Neural cell (in vitro differentiated cells): ENCODE data around the gene GALNT11. TPM values are rescaled to one million over a fixed set of nuclear protein-coding genes. Genes with fewer than 3 reads are reported as not detected.
"Not testable (repeated sequence)": the region's sequence is repeated elsewhere in the genome, so short reads cannot be mapped to it uniquely, and the experiment has no call there.

Experiments used
- H2AFZ ChIP-seq: fragments of 200-600, 300-800 bp; sonication (generic), shearing (Covaris generic); 2 replicates; pipeline ENCODE4 v1.6.0; 2014; ENCODE audit warnings: low read depth, mild to moderate bottlenecking, antibody characterized with exemption, low read length, moderate library complexity
- H3F3A ChIP-seq: fragments of 200-600 bp; shearing (Covaris generic); 2 replicates; pipeline ENCODE4 v1.6.1; 2016; ENCODE audit warnings: mild to moderate bottlenecking, moderate library complexity, mixed read lengths, antibody characterized with exemption, low read length; ENCODE audit not compliant: insufficient read depth, poor library complexity, severe bottlenecking
- H3K27ac ChIP-seq: fragments of 200-600, 300-800 bp; sonication (generic), shearing (Covaris generic); 2 replicates; pipeline ENCODE4 v1.5.1; 2014; ENCODE audit warnings: mild to moderate bottlenecking, low read length, moderate library complexity
- H3K27me3 ChIP-seq: fragments of 300-800, 200-600 bp; sonication (generic), shearing (Covaris generic); 2 replicates; pipeline ENCODE4 v1.6.0; 2014; ENCODE audit warnings: mild to moderate bottlenecking, low read depth, low read length, moderate library complexity; ENCODE audit not compliant: insufficient read depth
- H3K36me3 ChIP-seq: fragments of 300-800, 200-600 bp; sonication (generic), shearing (Covaris generic); 2 replicates; pipeline ENCODE4 v1.5.1; 2014; ENCODE audit warnings: mild to moderate bottlenecking, antibody characterized with exemption, low read length, moderate library complexity; ENCODE audit not compliant: insufficient read depth
- H3K4me2 ChIP-seq: fragments of 300-800, 200-600 bp; sonication (generic), shearing (Covaris generic); 2 replicates; pipeline ENCODE4 v1.6.0; 2014; ENCODE audit warnings: mild to moderate bottlenecking, low read length
- H3K4me3 ChIP-seq: fragments of 300-800, 200-600 bp; sonication (generic), shearing (Covaris generic); 2 replicates; pipeline ENCODE4 v1.5.1; 2014; ENCODE audit warnings: mild to moderate bottlenecking, low read length, moderate library complexity
- H3K79me2 ChIP-seq: fragments of 200-600 bp; shearing (Covaris generic); replicated peaks from 2 replicates; pipeline ENCODE4 v1.6.0; 2014; ENCODE audit warnings: mild to moderate bottlenecking, low read length, moderate library complexity; ENCODE audit not compliant: insufficient read depth
- H3K9ac ChIP-seq: fragments of 300-800, 200-600 bp; sonication (generic), shearing (Covaris generic); 2 replicates; pipeline ENCODE4 v1.6.1; 2016; ENCODE audit warnings: mild to moderate bottlenecking, low read length, mixed read lengths
- H3K9me2 ChIP-seq: fragments of 200-600 bp; shearing (Covaris generic); 2 replicates; pipeline ENCODE4 v1.6.1; 2016; ENCODE audit warnings: mild to moderate bottlenecking, low read length, mixed read lengths; ENCODE audit not compliant: insufficient read depth
- H3K9me3 ChIP-seq: fragments of 200-600, 300-800 bp; sonication (generic), shearing (Covaris generic); 2 replicates; pipeline ENCODE4 v1.6.1; 2016; ENCODE audit warnings: mild to moderate bottlenecking, mixed run types, low read length, moderate library complexity, mixed read lengths
- H4K20me1 ChIP-seq: fragments of 200-600 bp; shearing (Covaris generic); 2 replicates; pipeline ENCODE4 v1.6.1; 2016; ENCODE audit warnings: mild to moderate bottlenecking, mixed run types; ENCODE audit not compliant: insufficient read depth
- CTCF ChIP-seq: fragments of 450-650 bp; IDR thresholded peaks from 2 replicates; pipeline ENCODE4 v1.5.1; 2014; ENCODE audit warnings: antibody characterized with exemption, mild to moderate bottlenecking, moderate library complexity; ENCODE audit not compliant: poor library complexity, severe bottlenecking
- EP300 ChIP-seq: fragments of 450-650 bp; conservative IDR thresholded peaks from 2 replicates; pipeline ENCODE4 v1.6.1; 2014; ENCODE audit warnings: antibody characterized with exemption, mild to moderate bottlenecking, moderate library complexity; ENCODE audit not compliant: poor library complexity, severe bottlenecking
- EZH2 ChIP-seq: fragments of 200-600, 300-800 bp; shearing (Covaris generic), sonication (generic); IDR thresholded peaks from 2 replicates; pipeline ENCODE4 v1.6.1; 2014; ENCODE audit warnings: antibody characterized with exemption, low read length, borderline replicate concordance, mild to moderate bottlenecking; ENCODE audit not compliant: insufficient read depth, poor library complexity, severe bottlenecking
- MXI1 ChIP-seq: fragments of 450-650 bp; conservative IDR thresholded peaks from 2 replicates; pipeline ENCODE4 v1.6.1; 2014; ENCODE audit warnings: antibody characterized with exemption, mild to moderate bottlenecking; ENCODE audit not compliant: poor library complexity, severe bottlenecking
- POLR2AphosphoS5 ChIP-seq: IDR thresholded peaks from 2 replicates; pipeline ENCODE4 v1.6.1; 2012
- RAD21 ChIP-seq: fragments of 450-650 bp; conservative IDR thresholded peaks from 2 replicates; pipeline ENCODE4 v1.6.1; 2014; ENCODE audit warnings: antibody characterized with exemption, mild to moderate bottlenecking, moderate library complexity
- REST ChIP-seq: IDR thresholded peaks from 2 replicates; pipeline ENCODE4 v1.6.1; 2012; ENCODE audit warnings: borderline replicate concordance
- SMC3 ChIP-seq: fragments of 450-650 bp; conservative IDR thresholded peaks from 2 replicates; pipeline ENCODE4 v1.6.1; 2014; ENCODE audit warnings: antibody characterized with exemption, mild to moderate bottlenecking, moderate library complexity; ENCODE audit not compliant: poor library complexity
- TAF1 ChIP-seq: IDR thresholded peaks from 2 replicates; pipeline ENCODE4 v1.6.1; 2012; ENCODE audit warnings: low read depth
- polyA plus RNA-seq: library from polyadenylated mRNA; depleted of rRNA; stranded (reverse); fragments of >200 nt; gene quantifications from 2 replicates; pipeline ENCODE4 v1.2.3, GENCODE V29; 2014

The GALNT11 gene
- polyA plus RNA-seq, 1 donor from 2014 or later: 118 TPM

GRCh38 chr7:152081088-152081487 lies 55.6 kb downstream of the GALNT11 start:
- no peak overlapping the region for H3K9ac ChIP-seq
- TF ChIP-seq CTCF (no peak), MXI1 (no peak), SMC3 (no peak), TAF1 (no peak), POLR2AphosphoS5 (no peak), REST (no peak), EP300 (no peak)
- H3K36me3 ChIP-seq: no peaks in the 10 kb centered on the region
- no peaks in the 10 kb centered on the region for H3K79me2 ChIP-seq
- no peaks in the 10 kb centered on the region for H3K9me2 ChIP-seq
- H3K4me2 ChIP-seq: no peak overlapping the region
- no peaks in the 10 kb centered on the region for H3F3A ChIP-seq
- H3K27me3 ChIP-seq: no peaks in the 10 kb centered on the region
- no peaks in the 10 kb centered on the region for H3K9me3 ChIP-seq
- no peak overlapping the region for H3K27ac ChIP-seq
- H3K4me3 ChIP-seq: no peak overlapping the region
- H2AFZ ChIP-seq: no peak overlapping the region
- H4K20me1 ChIP-seq: no peaks in the 10 kb centered on the region

- H3K9me3 ChIP-seq, H3K4me3 ChIP-seq, H2AFZ ChIP-seq, H3K9me2 ChIP-seq, H3K4me2 ChIP-seq, H3K36me3 ChIP-seq, H3K79me2 ChIP-seq, H3K9ac ChIP-seq, H4K20me1 ChIP-seq, H3K27me3 ChIP-seq, H3F3A ChIP-seq, H3K27ac ChIP-seq: not testable (repeated sequence)
Measured at GRCh38 chr7:152082073-152082721, 56.7 kb downstream of the GALNT11 start.

GRCh38 chr7:152085131-152085530 lies 59.7 kb downstream of the GALNT11 start:
- no peaks in the 10 kb centered on the region for H3K9me2 ChIP-seq
- H4K20me1 ChIP-seq: no peaks in the 10 kb centered on the region
- no peaks in the 10 kb centered on the region for H3K79me2 ChIP-seq
- TF ChIP-seq EP300 (no peak), RAD21 (no peak), SMC3 (no peak), EZH2 (no peak), TAF1 (no peak), POLR2AphosphoS5 (no peak), MXI1 (no peak), CTCF (no peak), REST (no peak)
- no peaks in the 10 kb centered on the region for H3K9me3 ChIP-seq
- H3K36me3 ChIP-seq: no peaks in the 10 kb centered on the region
- H3K4me3 ChIP-seq: no peak overlapping the region
- no peak overlapping the region for H3K4me2 ChIP-seq
- H3K27ac ChIP-seq: no peak overlapping the region
- no peaks in the 10 kb centered on the region for H3F3A ChIP-seq
- H3K9ac ChIP-seq: no peak overlapping the region
- no peaks in the 10 kb centered on the region for H3K27me3 ChIP-seq
- H2AFZ ChIP-seq: no peak overlapping the region
